HuH-7.5 (cell line): ENCODE data around the gene CDH22.

Source experiments
- DNase-seq: peaks from one replicate; pipeline ENCODE4 v3.0.0; 2011; ENCODE audit warnings: low spot score

Gene CDH22

DNA sequence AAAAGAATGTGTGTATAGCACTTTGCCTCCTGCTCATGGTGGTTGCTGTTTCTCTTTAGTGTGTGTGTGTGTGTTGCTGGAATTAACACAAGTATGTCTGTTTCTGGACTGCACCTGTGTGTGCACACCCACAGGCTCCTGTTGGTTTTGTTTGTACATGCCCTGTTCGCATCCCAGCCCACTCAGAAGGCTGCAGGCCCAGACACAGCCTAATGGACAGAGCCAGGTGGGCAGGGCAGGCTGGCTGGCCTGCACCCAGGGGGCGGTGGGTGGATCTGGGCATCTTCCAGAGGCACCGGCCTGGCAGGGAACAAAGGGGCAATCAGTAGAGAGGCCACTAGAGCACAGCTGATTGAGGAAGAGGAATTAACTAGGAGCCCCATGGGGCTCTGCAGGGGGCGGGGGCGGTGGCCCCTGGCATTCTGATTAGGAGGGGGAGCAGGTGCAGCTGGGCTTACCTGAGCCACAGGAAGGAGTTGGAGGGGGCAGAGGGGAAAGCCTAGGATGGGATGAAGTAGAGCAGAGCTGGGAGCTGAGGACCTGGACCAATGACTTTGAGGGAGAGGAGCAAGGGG is 168.3 kb downstream of the CDH22 start:
- DNase-seq, result no peak

DNA sequence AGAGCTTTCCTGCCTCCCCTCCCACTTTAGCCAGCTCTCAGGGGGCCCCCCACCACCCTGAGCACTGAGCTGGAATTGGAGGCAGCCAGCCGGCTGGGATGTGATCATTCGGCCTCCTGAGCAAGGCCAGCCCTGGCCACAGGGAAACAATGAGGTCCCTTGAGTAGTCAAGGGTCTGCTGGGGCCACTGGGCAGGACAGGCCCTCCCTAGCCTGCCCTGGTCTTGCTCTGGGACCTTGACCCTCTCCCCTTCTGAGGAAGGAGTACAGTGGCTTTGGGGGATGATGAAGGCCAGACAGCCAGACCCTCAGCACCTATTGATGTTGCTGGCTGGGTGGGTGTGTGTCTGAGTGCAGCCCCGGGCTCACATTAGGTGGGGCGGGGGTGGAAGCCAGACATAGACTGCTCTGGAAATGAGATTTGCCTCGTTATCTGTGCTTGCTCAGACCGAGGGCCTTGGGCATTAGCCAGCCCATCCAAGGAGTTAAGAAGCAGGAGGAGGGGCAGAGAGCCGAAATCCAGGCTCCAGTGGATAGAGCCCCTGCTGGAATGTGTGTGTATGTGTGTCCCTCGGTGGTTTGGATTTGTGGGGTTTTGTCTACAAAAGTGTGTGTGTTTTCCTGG is 168.9 kb downstream of the CDH22 start:
- no peak for DNase-seq

DNA sequence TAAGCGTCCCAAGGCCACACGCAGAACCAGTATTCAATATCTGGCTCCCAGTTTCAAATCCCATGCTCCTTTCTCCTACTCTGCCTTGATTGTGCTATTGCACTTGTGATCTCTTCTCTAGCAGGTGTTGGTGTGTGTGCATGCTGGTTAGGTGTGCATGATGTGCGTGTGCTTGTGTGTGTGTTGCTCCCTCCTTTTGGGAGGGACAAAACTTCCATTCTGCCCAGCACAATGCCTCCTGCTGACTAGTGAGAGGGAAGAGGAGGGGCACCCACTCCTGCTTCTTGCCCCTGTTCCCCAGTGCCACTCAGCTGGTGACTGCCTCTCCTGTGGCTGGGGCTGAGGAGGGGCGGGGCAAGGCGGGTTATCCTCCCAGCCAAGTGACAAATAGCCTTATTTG is 170.5 kb downstream of the CDH22 start:
- DNase-seq, result no peak

- no peak for DNase-seq
Observed at GRCh38 chr20:46135856-46136633, 172.3 kb downstream of the CDH22 start.

GRCh38 chr20:46134716-46135115 is 173.6 kb downstream of the CDH22 start:
- no peak for DNase-seq

DNA sequence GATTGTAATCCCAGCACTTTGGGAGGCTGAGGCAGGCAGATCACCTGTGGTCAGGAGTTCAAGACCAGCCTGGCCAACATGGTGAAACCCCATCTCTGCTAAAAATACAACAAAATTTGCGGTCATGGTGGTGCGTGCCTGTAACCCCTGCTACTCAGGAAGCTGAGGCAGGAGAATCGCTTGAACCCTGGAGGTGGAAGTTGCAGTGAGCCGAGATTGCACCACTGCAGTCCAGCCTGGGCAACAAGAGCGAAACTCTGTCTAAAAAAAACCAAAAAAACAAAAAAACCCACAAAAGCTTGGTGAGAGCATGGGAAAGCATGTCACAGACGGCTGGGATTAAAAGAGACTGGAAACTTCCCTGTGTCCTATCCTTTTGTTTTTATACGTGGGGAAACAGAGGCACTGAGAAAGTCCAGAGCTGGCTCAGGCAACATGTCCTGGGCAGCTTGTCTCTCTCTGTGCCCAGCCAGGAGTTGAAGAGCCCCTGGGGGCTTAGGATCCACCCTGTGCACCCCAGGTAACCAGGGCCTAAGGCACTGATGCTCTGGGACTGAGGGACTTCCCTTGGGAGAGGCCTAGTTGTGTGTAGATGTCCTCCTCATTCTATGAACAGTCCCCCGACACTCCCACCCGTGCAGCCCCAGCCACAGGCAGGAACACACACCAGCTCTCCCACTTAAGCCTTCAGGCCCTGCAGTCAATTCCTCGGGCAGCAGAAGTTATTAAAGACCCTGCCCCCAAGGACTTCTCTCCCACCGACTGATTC is 174.2 kb downstream of the CDH22 start:
- no peak for DNase-seq

DNA sequence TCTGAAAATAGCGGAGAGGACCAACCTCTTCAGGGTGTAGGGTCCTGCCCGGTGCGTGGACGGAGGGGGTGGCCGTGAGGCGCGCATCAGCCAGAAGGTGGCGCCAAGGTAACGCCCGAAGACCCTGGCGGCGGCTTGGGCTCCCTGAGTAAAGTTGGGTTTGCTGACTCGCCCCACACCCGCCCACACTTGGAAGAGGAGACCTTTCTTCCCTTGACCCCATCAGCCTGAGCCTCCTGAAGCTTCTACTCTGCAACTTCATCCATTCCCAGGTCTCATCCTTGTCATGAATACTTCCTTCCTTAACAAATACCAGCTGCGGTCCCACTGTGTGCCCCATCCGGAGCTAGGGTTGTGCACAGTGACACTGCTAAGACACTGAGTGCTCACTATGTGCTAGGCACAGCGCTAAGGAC is 175.6 kb downstream of the CDH22 start:
- peak; percentile 80 for DNase-seq

DNA sequence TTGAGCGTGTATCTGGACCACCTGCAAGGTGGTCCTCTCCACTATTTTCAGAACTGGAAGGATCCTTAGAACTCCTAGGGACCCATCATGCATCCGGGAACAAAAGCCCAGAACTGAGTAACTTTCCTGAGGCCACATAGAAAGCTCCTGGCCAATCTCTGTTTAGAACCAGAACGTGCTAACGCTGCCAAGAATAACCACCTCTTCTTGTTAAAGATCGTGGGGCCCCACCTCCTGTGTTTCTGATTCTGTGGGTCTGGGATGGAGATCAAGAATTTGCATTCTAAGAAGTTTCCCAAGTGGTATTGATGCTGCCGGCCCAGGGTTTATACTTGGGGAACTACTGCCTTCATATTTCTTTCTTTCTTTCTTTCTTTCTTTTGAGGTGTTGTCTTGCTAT is 176.9 kb downstream of the CDH22 start:
- no peak for DNase-seq

- no peak for DNase-seq
Observed at GRCh38 chr20:46130534-46130933, 177.8 kb downstream of the CDH22 start.

DNA sequence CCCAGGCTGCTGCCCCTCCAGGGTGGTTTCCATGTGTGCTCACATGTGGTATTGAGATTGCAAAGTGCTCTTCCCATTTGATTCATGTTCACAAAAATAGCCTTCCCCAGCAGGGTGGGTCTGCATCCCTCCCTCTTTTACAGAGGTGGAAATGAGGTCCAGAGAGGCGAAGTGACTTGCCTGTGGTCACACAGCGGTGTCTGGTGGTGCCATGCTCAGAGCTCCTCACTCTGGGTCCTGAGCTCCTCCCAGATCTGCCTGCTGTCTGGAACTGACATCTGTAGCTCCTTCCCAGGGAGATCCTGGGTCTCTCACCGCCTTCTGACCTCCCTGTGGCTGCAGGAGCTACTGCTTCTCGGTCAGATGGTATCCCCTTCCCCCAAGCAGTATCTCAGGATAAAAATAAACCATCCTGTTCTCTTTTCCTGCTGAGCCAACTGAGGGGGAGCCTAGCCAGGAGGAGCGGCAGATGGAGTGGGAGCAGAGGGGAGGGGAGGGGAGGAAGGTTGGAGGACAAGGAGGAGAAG is 178.3 kb downstream of the CDH22 start:
- DNase-seq, result no peak

DNA sequence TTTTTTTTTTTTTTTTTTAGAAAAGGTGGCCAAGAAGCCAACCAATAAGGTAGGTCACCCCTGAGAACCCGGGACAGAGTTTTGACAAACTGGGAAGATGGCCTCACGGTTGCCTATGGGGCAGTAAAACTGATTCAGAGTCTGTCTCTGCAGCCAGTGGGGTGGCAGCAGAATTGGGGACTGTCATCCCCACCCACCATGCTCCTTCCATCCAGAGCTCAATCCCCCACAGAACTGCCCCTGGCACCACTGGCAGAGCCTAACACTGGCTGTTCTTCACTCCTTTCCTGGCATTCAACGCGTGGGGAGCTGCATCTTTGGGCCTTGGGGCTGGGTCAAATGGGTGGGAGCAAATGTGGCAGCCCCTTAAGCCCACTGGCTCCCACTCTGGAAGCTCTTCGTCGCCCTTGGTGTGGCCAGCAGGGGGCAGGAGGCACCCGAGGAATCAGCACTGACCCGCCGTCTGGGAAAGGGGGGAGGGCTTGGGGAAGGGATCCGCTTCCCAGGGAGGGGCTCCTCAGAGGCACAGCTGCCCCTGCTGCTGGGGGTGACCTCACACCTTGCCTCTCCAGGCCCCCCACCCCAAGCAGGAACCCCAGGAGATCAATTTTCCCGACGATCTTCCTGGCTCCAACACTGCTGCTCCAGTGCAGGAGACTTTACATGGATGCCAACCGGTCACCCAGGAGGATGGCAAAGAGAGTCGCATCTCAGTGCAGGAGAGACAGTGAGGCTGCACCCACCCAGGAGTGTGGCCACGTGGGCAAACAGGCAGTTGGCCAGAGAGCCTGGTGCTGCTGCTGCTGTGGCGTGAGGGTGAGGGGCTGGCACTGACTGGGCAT is 179.8 kb downstream of the CDH22 start:
- peak; percentile 55 for DNase-seq

DNA sequence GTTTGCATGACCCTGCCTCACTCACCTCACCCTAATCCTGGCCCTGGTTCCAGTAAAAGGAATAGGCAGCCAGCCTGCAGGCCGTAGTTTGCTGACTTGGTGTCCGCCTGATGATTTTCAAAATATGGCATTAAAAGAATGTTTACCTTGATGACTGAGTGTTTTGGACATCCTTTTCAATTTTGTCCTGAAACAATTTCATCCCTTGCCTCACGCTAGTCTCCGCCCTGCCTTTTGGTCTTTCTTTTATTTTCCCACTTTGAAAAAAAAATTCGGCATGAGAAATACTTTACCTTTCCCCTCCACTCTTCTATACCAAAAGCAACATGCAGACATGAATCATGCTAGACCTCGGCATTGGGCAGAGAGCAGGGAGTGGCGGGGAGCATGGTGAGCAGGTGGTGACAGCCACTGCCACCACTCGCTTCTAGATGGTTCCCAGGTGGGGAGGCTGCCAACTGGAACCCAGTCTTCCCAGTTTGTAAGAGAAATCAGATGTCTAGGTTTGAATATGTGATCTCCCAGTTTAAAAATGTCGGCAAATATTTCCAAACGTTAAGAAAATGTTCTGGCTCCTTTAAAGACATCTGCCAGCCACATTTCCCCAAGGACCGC is 180.8 kb downstream of the CDH22 start:
- no peak for DNase-seq

DNA sequence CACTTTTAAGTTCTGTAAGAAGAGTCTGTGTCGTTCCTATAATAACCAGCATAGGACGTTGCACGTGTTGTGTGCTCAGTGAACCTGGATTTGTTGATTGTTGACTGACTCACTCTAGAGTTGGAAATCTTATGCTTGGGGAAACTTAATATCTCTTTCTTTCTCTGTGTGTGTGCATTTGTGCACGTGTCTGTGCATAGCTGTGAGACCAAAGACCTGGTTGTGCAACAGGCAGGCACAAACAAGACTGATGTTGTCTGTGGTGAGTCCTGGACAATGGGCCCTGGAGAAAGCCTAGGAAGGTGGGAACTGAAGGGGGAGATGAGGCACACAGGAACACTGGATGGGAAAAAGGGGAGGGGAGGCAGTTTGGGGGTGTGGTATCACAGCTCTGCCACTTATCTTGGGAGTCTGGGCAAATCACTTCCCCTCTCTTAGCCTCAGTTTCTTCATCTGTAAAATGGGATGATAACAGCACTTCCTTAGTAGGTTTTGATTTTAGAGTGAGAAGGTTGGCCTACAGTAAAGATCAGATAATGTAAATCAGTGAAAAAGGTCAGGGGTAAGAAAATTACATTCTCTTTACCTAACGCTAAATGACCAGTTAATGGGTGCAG is 181.8 kb downstream of the CDH22 start:
- DNase-seq, result no peak
